ENCODE results near the gene AGAP1.

AGAP1 gene

DNA sequence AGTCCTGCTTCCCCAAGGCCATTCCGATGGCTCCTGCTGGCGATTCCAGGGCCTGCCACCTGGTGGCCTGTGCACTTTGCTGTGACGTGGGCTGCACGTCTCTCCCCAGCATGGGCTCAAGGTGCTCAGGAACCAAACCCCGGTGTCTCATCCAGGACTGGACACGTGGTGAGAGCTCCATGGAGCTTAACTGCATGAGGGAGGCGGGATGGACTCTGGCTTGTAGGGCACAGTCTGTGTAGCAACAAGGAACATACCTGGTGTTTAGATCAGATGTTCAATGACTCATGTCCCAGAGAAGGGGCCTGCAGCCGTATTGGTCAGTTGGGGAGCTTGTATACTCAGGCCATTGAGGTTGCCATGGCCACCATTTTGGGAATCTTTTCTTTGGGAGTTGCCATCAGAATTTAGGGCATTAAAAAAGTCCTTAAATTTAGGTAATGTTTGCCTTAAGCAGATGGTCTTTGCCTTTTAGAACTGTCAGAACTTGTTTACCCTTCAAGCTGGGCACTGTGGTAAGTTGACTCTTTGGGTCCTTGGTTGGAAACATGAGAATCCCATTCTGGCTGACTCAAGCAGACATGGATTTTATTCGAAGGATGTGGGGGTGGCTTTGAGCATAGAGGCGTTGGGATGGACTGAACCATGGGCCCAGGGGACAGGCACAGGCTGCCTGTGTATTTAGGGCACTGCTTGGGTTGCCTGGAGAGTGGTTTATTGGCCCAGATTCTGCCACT is 21.0 kb downstream of the AGAP1 start:
- no peak for TF ChIP-seq POLR2AphosphoS5 (IDR thresholded peaks at IDR 0.05; ENCODE audit: low read depth, low read length)
- TF ChIP-seq SIN3A (IDR thresholded peaks at IDR 0.05; ENCODE audit: borderline replicate concordance, insufficient read depth, low read length): no peak
- no peak for TF ChIP-seq TAF1 (IDR thresholded peaks at IDR 0.05; ENCODE audit: borderline replicate concordance, insufficient read depth, low read length)
- no peak for TF ChIP-seq FOXP2 (optimal IDR thresholded peaks at IDR 0.05; ENCODE audit: borderline replicate concordance, extremely low read depth, extremely low read length, insufficient read depth)
- no peak for TF ChIP-seq REST (IDR thresholded peaks at IDR 0.05; ENCODE audit: insufficient read depth in 1 of 2, low read depth in 2 of 2, low read length in 2 of 2)

DNA sequence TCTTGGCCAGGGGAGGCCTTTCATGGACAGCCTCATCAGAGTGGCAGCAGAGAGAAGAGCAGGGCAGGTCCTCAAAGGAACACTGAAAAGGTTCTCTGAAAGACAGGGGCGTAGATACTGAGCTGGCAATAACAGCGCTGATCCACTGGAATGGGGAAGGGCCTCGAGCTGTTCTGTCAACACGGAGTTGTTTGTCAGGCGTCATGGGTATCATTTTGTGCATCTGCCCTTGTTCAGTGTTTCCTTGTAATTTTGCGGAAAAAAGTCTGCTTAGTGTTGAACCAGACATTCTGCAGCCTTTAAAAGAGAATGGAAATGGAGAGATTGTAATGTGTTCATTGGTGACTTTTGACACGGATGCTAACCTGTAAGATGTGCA is 21.5 kb downstream of the AGAP1 start:
- TF ChIP-seq REST (IDR thresholded peaks at IDR 0.05; ENCODE audit: insufficient read depth in 1 of 2, low read depth in 2 of 2, low read length in 2 of 2): no peak
- TF ChIP-seq SIN3A (IDR thresholded peaks at IDR 0.05; ENCODE audit: borderline replicate concordance, insufficient read depth, low read length): no peak
- TF ChIP-seq TAF1 (IDR thresholded peaks at IDR 0.05; ENCODE audit: borderline replicate concordance, insufficient read depth, low read length): no peak

GRCh38 chr2:235515821-235516220 is 22.0 kb downstream of the AGAP1 start:
- TF ChIP-seq REST (IDR thresholded peaks at IDR 0.05; ENCODE audit: insufficient read depth in 1 of 2, low read depth in 2 of 2, low read length in 2 of 2) (no peak), TAF1 (IDR thresholded peaks at IDR 0.05; ENCODE audit: borderline replicate concordance, insufficient read depth, low read length) (no peak)

GRCh38 chr2:235516257-235516656 is 22.4 kb downstream of the AGAP1 start:
- no peak for TF ChIP-seq SIN3A (IDR thresholded peaks at IDR 0.05; ENCODE audit: borderline replicate concordance, insufficient read depth, low read length)

DNA sequence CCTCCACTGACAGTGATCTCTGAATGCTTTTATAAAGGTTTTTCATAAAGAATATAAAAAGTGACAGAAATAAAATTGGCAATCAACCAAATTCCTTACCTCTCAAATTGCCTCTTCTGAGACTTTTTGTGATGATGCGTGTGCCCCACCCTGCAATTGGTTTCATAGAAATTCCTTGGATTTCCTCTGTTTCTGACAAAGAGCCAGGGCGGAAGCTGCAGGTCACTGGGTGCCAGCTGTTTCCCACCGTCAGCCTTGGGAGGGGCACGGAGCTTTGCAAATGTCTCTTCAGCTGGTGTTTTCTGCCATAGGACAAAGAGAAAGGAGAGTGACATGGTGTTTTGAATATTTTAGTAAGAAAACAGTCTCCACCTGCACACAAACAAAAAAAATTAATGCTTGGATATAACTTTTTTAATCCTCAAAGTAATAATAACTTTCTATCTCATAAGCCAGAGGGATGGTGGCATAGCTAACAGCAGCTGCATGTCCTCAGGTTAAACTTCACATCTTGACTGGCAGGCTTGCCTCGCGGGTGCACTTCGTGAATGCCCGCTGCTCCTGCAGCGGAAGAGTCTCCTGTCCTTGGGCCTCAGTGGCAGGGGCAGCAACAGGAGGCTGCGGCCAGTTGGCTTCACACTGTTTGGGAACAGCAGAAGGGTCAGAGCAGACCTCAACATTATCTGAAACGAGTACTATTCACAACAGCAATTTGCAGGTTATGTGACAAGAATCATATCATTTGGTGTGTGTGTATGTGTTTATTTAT is 24.7 kb downstream of the AGAP1 start:
- no peak for TF ChIP-seq SIN3A (IDR thresholded peaks at IDR 0.05; ENCODE audit: borderline replicate concordance, insufficient read depth, low read length)
- TF ChIP-seq FOXP2 (optimal IDR thresholded peaks at IDR 0.05; ENCODE audit: borderline replicate concordance, extremely low read depth, extremely low read length, insufficient read depth): no peak
- no peak for TF ChIP-seq TAF1 (IDR thresholded peaks at IDR 0.05; ENCODE audit: borderline replicate concordance, insufficient read depth, low read length)
- no peak for TF ChIP-seq REST (IDR thresholded peaks at IDR 0.05; ENCODE audit: insufficient read depth in 1 of 2, low read depth in 2 of 2, low read length in 2 of 2)
- TF ChIP-seq POLR2AphosphoS5 (IDR thresholded peaks at IDR 0.05; ENCODE audit: low read depth, low read length): no peak
